Fibroblast of mammary gland (primary cell): ENCODE results near the gene DOK4.

ENCODE experiments used
- DNase-seq: peaks from one replicate; pipeline ENCODE4 v3.0.0-alpha.2; 2010; ENCODE audit warnings: low read depth
- H3K4me3 ChIP-seq: 2 replicates; pipeline ENCODE4 v1.5.1; 2011; ENCODE audit warnings: low read depth, mild to moderate bottlenecking, low read length, moderate library complexity; ENCODE audit not compliant: control insufficient read depth
- CTCF ChIP-seq: conservative IDR thresholded peaks from 2 replicates; pipeline ENCODE4 v1.5.1; 2011; ENCODE audit warnings: low read depth, low read length, inconsistent platforms; ENCODE audit not compliant: control insufficient read depth, insufficient read depth

The DOK4 gene

GRCh38 chr16:57480754-57481230 lies 5.5 kb downstream of the DOK4 start:
- no peak overlapping the region for H3K4me3 ChIP-seq
- TF ChIP-seq CTCF = no peak

GRCh38 chr16:57479976-57480753 lies 6.1 kb downstream of the DOK4 start:
- no peak for TF ChIP-seq CTCF
- peak; percentile 29 for DNase-seq
- H3K4me3 ChIP-seq = peak overlapping the region; percentile 62

More at GRCh38 chr16:57480754-57481230, 5.5 kb downstream of the DOK4 start:
- DNase-seq = no peak

GRCh38 chr16:57479205-57479975 lies 6.9 kb downstream of the DOK4 start:
- TF ChIP-seq CTCF = no peak
- peak; percentile 67 for DNase-seq
- peak overlapping the region; percentile 62 for H3K4me3 ChIP-seq

GRCh38 chr16:57478396-57479204 lies 7.7 kb downstream of the DOK4 start:
- H3K4me3 ChIP-seq = peak overlapping the region; percentile 62
- no peak for TF ChIP-seq CTCF
- DNase-seq = no peak

GRCh38 chr16:57477531-57478202 lies 8.6 kb downstream of the DOK4 start:
- TF ChIP-seq CTCF = no peak
- H3K4me3 ChIP-seq = no peak overlapping the region

GRCh38 chr16:57476546-57477410 lies 9.5 kb downstream of the DOK4 start:
- TF ChIP-seq CTCF = no peak
- DNase-seq = no peak
- H3K4me3 ChIP-seq = no peak overlapping the region

More at GRCh38 chr16:57477531-57478202, 8.6 kb downstream of the DOK4 start:
- no peak for DNase-seq
